Stomach (tissue), 4 donors: ENCODE measurements around the gene SUPT4H1.

Experiments used
- EP300 ChIP-seq: sonication (generic); formaldehyde crosslinking; IDR thresholded peaks from one replicate; pipeline ENCODE4 v1.6.1; 2017; ENCODE audit warnings: antibody characterized with exemption
- POLR2A ChIP-seq, 4 donors: fragments of 450-650 bp; IDR thresholded peaks; one replicate each; pipeline ENCODE4 v1.6.1; 2016; ENCODE audit warnings: antibody characterized with exemption in 4 of 4, control low read depth in 2 of 4, mild to moderate bottlenecking in 1 of 4, moderate library complexity in 1 of 4
- POLR2AphosphoS5 ChIP-seq, 3 donors: sonication (generic); formaldehyde crosslinking; IDR thresholded peaks; one replicate each; pipeline ENCODE4 v1.6.1; 2016; ENCODE audit warnings: antibody characterized with exemption in 3 of 3
- TF ChIP-seq, protein P1 (sequence below), 7 experiments: fragments of 450-650 bp in 4 of 7; fragments of 200-600 bp in 3 of 7; sonication (generic) in 3 of 7; IDR thresholded peaks; one replicate each; pipeline ENCODE4 v1.5.1; 2016 to 2019; ENCODE audit warnings: antibody characterized with exemption in 7 of 7, control low read depth in 2 of 7, mild to moderate bottlenecking in 1 of 7

DNA sequence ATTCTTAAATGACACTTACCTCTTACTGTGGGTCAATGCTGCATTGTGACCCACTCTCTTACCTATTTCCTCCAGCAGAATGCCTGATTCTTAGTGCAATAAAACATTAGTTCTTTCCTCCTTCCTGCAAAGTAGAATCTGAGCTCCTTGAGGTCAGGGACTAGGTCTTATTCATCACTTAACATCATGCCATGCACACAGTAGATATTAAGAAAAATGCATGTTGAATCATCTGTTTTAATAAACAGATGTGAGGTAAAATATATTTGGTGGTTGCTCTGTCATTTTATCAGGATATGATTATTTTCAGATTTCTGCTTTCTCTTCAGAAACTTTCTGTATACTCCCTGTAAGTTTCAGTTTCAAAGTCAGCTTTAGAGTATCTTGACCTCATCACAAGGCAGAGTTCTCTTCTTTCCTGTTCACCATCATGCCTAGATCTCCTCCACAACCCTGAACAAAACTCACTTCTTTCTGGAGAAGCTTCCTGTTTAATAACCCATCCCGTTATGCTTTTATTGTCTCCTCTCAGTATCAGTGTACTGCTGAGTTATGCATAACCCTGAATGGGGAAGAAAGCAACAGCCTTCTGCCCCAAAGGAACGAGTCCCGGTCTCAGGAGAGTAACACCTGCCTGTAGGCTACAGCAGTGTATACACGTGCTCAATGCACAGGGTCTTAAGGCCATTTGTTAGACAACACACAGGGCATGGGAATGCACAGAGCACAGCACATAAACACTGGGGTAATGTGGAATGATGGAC lies 30.3 kb upstream of the SUPT4H1 start:
- TF ChIP-seq, protein P1, sequence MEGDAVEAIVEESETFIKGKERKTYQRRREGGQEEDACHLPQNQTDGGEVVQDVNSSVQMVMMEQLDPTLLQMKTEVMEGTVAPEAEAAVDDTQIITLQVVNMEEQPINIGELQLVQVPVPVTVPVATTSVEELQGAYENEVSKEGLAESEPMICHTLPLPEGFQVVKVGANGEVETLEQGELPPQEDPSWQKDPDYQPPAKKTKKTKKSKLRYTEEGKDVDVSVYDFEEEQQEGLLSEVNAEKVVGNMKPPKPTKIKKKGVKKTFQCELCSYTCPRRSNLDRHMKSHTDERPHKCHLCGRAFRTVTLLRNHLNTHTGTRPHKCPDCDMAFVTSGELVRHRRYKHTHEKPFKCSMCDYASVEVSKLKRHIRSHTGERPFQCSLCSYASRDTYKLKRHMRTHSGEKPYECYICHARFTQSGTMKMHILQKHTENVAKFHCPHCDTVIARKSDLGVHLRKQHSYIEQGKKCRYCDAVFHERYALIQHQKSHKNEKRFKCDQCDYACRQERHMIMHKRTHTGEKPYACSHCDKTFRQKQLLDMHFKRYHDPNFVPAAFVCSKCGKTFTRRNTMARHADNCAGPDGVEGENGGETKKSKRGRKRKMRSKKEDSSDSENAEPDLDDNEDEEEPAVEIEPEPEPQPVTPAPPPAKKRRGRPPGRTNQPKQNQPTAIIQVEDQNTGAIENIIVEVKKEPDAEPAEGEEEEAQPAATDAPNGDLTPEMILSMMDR (IDR thresholded peaks at IDR 0.05), result no peak
- TF ChIP-seq EP300, result no peak
- no peak for TF ChIP-seq POLR2A (IDR thresholded peaks at IDR 0.05)
- TF ChIP-seq POLR2AphosphoS5 (IDR thresholded peaks at IDR 0.05), result no peak
